Endothelial cell of umbilical vein (primary cell): ENCODE results near the gene COPE.

ENCODE experiments used
- EZH2 ChIP-seq: IDR thresholded peaks from 2 replicates; pipeline ENCODE4 v1.6.1; 2012; ENCODE audit warnings: borderline replicate concordance, low read depth, mild to moderate bottlenecking, moderate library complexity, low read length, inconsistent platforms; ENCODE audit not compliant: severe bottlenecking
- FOS ChIP-seq: IDR thresholded peaks from 2 replicates; pipeline ENCODE4 v1.6.1; 2011; ENCODE audit warnings: mild to moderate bottlenecking, low read length, moderate library complexity, borderline replicate concordance; ENCODE audit not compliant: insufficient read depth
- GATA2 ChIP-seq: IDR thresholded peaks from 2 replicates; pipeline ENCODE4 v1.7.0; 2011; ENCODE audit warnings: low read depth, mild to moderate bottlenecking, moderate library complexity, mixed read lengths, low read length; ENCODE audit not compliant: insufficient read length, insufficient read depth
- MAX ChIP-seq: IDR thresholded peaks from 2 replicates; pipeline ENCODE4 v1.6.1; 2011; ENCODE audit not compliant: insufficient read depth, insufficient read length
- MYC ChIP-seq: IDR thresholded peaks from one replicate; pipeline ENCODE4 v1.6.1; 2011; ENCODE audit warnings: mild to moderate bottlenecking, low read depth, low read length
- POLR2A ChIP-seq: IDR thresholded peaks from 2 replicates; pipeline ENCODE4 v1.6.1; 2012; ENCODE audit warnings: low read depth, mild to moderate bottlenecking, control low read depth, low read length
- POLR2AphosphoS5 ChIP-seq: IDR thresholded peaks from 2 replicates; pipeline ENCODE4 v1.6.1; 2012; ENCODE audit warnings: low read depth, mild to moderate bottlenecking, control low read depth, low read length, moderate library complexity; ENCODE audit not compliant: insufficient read depth
- TF ChIP-seq, protein P1 (sequence below), 2 donors: IDR thresholded peaks; 1 replicate in 1 of 2; 2 replicates in 1 of 2; pipeline ENCODE4 v1.5.1; 2011; ENCODE audit warnings: low read length in 2 of 2, mild to moderate bottlenecking in 2 of 2, moderate library complexity in 2 of 2, control low read depth in 1 of 2, inconsistent platforms in 1 of 2, low read depth in 1 of 2; ENCODE audit not compliant: insufficient read depth in 1 of 2; ENCODE audit errors: extremely low read depth in 1 of 2

GRCh38 chr19:18881491-18881890, 37.7 kb downstream of the COPE start:
- TF ChIP-seq POLR2A (no peak), POLR2AphosphoS5 (no peak), MAX (no peak), GATA2 (no peak), EZH2 (no peak), FOS (no peak), MYC (no peak)
- TF ChIP-seq, protein P1, sequence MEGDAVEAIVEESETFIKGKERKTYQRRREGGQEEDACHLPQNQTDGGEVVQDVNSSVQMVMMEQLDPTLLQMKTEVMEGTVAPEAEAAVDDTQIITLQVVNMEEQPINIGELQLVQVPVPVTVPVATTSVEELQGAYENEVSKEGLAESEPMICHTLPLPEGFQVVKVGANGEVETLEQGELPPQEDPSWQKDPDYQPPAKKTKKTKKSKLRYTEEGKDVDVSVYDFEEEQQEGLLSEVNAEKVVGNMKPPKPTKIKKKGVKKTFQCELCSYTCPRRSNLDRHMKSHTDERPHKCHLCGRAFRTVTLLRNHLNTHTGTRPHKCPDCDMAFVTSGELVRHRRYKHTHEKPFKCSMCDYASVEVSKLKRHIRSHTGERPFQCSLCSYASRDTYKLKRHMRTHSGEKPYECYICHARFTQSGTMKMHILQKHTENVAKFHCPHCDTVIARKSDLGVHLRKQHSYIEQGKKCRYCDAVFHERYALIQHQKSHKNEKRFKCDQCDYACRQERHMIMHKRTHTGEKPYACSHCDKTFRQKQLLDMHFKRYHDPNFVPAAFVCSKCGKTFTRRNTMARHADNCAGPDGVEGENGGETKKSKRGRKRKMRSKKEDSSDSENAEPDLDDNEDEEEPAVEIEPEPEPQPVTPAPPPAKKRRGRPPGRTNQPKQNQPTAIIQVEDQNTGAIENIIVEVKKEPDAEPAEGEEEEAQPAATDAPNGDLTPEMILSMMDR (IDR thresholded peaks at IDR 0.05; ENCODE audit: extremely low read depth in 1 of 2, insufficient read depth in 1 of 2, low read depth in 1 of 2, low read length in 2 of 2): no peak
